ENCODE measurements around the gene NKG7. TPM values are rescaled to one million over a fixed set of nuclear protein-coding genes. Genes with fewer than 3 reads are reported as not detected.
A peak's percentile ranks its signal among the peaks of the same experiment; 100 is the strongest.

The NKG7 gene
- total and polyA plus RNA-seq, 2 of the 13 experiments (the other 11 are each of a cell fraction or from before 2014, with no cell fraction given) = 0.40 TPM; not detected in 1

DNA sequence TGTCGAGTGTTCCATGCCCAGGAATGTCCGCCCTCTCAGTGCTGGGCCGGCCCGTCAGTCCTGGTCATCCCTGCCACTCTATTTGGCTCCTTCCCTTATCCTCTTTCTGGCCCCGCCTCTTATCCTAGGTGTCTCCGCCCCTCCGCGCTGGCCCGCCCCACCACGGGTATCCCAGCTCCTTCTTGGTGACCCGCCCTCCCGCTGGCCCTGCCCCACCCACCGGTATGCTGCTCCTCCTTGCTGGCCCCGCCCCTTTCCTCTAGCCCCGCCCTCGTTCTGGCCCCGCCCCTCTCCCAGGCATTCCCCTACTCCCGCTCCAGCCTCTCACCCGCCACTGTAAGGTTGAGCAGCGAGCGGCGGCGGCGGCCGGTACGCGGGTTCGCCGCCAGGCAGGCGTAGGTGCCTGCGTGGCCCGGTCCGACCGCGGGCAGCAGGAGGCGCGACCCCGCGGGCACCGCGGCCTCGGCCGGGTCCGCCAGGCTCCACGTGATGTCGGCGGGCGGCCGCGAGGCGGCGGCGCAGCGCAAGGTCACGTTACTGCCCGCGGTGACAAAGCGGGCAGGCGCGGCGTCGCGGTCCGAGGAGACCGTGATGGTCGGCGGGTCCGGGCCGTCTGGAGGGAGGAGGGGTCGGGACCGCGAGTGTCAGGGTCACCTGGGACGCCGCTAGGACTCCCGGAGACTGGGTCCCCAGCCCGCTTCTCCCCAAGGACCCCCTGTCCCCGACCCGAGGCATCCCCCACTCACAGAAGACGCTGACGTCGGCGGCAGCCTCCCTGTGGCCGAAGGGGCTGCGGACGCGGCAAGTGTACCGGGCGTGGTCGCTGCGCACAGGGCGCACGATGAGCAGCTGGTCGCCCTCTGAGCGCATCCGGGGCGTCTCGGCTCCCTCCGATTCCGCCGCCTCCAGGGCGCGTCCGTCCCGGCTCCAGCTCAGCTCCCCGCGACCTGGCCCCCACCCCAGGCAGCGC, 32.5 kb downstream of the NKG7 start (continued):
- TF ChIP-seq ETV5 (CRISPR knock-in tag; IDR thresholded peaks at IDR 0.05; ENCODE audit: borderline replicate concordance) = no peak
- TF ChIP-seq CENPX (CRISPR knock-in tag; IDR thresholded peaks at IDR 0.05) = no peak
- no peak for TF ChIP-seq NR2F6 (IDR thresholded peaks at IDR 0.05)
- no peak for TF ChIP-seq NR2F6 (CRISPR knock-in tag; IDR thresholded peaks at IDR 0.05)
- TF ChIP-seq ZNF780A (CRISPR knock-in tag; IDR thresholded peaks at IDR 0.05) = no peak
- TF ChIP-seq, protein P1, sequence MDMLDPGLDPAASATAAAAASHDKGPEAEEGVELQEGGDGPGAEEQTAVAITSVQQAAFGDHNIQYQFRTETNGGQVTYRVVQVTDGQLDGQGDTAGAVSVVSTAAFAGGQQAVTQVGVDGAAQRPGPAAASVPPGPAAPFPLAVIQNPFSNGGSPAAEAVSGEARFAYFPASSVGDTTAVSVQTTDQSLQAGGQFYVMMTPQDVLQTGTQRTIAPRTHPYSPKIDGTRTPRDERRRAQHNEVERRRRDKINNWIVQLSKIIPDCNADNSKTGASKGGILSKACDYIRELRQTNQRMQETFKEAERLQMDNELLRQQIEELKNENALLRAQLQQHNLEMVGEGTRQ (IDR thresholded peaks at IDR 0.05; ENCODE audit: low read depth, low read length) = peak; percentile 49; the same call in 1 of the 2 replicates
- TF ChIP-seq, protein P1 (CRISPR knock-in tag; IDR thresholded peaks at IDR 0.05; ENCODE audit: borderline replicate concordance) = no peak
- no peak for TF ChIP-seq CREM (IDR thresholded peaks at IDR 0.05)
- no peak for TF ChIP-seq CREM (CRISPR knock-in tag; IDR thresholded peaks at IDR 0.05)
- TF ChIP-seq, protein P2, sequence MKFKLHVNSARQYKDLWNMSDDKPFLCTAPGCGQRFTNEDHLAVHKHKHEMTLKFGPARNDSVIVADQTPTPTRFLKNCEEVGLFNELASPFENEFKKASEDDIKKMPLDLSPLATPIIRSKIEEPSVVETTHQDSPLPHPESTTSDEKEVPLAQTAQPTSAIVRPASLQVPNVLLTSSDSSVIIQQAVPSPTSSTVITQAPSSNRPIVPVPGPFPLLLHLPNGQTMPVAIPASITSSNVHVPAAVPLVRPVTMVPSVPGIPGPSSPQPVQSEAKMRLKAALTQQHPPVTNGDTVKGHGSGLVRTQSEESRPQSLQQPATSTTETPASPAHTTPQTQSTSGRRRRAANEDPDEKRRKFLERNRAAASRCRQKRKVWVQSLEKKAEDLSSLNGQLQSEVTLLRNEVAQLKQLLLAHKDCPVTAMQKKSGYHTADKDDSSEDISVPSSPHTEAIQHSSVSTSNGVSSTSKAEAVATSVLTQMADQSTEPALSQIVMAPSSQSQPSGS (CRISPR knock-in tag; IDR thresholded peaks at IDR 0.05) = no peak
- no peak for TF ChIP-seq ZNF672 (CRISPR knock-in tag; IDR thresholded peaks at IDR 0.05)
- 0 out of 2 replicates have a peak, but pooled peaks have one; percentile 30 for TF ChIP-seq ZNF451 (CRISPR knock-in tag; IDR thresholded peaks at IDR 0.05)
- TF ChIP-seq, protein P3, sequence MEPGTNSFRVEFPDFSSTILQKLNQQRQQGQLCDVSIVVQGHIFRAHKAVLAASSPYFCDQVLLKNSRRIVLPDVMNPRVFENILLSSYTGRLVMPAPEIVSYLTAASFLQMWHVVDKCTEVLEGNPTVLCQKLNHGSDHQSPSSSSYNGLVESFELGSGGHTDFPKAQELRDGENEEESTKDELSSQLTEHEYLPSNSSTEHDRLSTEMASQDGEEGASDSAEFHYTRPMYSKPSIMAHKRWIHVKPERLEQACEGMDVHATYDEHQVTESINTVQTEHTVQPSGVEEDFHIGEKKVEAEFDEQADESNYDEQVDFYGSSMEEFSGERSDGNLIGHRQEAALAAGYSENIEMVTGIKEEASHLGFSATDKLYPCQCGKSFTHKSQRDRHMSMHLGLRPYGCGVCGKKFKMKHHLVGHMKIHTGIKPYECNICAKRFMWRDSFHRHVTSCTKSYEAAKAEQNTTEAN (CRISPR knock-in tag; conservative IDR thresholded peaks at IDR 0.05) = no peak
- TF ChIP-seq SUZ12 (IDR thresholded peaks at IDR 0.05; ENCODE audit: low read depth, low read length) = no peak
- TF ChIP-seq ZNF282 (IDR thresholded peaks at IDR 0.05; ENCODE audit: partially characterized antibody) = no peak
- no peak for TF ChIP-seq ETV6 (CRISPR knock-in tag; conservative IDR thresholded peaks at IDR 0.05)
- TF ChIP-seq CHD2 (IDR thresholded peaks at IDR 0.05; ENCODE audit: low read depth, low read length) = no peak
- TF ChIP-seq AKAP8 (CRISPR knock-in tag; IDR thresholded peaks at IDR 0.05) = no peak
- TF ChIP-seq, protein P4, sequence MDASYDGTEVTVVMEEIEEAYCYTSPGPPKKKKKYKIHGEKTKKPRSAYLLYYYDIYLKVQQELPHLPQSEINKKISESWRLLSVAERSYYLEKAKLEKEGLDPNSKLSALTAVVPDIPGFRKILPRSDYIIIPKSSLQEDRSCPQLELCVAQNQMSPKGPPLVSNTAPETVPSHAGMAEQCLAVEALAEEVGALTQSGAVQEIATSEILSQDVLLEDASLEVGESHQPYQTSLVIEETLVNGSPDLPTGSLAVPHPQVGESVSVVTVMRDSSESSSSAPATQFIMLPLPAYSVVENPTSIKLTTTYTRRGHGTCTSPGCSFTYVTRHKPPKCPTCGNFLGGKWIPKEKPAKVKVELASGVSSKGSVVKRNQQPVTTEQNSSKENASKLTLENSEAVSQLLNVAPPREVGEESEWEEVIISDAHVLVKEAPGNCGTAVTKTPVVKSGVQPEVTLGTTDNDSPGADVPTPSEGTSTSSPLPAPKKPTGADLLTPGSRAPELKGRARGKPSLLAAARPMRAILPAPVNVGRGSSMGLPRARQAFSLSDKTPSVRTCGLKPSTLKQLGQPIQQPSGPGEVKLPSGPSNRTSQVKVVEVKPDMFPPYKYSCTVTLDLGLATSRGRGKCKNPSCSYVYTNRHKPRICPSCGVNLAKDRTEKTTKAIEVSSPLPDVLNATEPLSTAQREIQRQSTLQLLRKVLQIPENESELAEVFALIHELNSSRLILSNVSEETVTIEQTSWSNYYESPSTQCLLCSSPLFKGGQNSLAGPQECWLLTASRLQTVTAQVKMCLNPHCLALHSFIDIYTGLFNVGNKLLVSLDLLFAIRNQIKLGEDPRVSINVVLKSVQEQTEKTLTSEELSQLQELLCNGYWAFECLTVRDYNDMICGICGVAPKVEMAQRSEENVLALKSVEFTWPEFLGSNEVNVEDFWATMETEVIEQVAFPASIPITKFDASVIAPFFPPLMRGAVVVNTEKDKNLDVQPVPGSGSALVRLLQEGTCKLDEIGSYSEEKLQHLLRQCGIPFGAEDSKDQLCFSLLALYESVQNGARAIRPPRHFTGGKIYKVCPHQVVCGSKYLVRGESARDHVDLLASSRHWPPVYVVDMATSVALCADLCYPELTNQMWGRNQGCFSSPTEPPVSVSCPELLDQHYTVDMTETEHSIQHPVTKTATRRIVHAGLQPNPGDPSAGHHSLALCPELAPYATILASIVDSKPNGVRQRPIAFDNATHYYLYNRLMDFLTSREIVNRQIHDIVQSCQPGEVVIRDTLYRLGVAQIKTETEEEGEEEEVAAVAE (CRISPR knock-in tag; IDR thresholded peaks at IDR 0.05; ENCODE audit: borderline replicate concordance) = no peak

All from HepG2 (cell line).